GF-D8 (cell line): ENCODE data around the gene AFDN.
"Not testable (repeated sequence)": the region's sequence is repeated elsewhere in the genome, so short reads cannot be mapped to it uniquely, and the experiment has no call there.

Experiments
- DNase-seq: peaks from one replicate; lab custom pipeline; 2025; lab: John Stamatoyannopoulos, UW

AFDN gene

DNA sequence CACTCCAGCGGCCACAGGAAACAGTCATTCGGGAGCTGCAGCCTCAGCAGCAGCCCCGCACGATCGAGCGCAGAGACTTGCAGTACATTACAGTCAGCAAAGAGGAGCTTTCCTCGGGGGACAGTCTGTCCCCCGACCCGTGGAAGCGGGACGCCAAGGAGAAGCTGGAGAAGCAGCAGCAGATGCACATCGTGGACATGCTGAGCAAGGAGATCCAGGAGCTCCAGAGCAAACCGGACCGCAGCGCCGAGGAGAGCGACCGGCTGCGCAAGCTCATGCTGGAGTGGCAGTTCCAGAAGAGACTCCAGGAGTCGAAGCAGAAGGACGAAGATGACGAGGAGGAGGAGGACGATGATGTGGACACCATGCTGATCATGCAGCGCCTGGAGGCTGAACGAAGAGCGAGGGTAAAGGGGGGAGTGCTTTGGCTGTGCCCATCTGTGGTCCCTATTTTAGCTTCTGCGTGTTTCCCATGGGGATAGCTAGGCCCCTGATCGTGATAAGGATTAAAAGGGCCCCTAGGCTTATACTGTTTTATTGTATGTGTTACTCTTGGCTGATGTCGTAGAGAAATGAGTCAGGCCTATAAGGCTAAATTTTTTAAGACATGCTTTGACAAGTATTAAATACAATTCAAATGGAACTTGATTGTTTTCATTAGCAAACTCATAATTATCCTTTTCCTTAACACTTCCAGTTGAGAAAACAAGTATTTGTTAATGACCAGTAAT lies 125.2 kb downstream of the AFDN start:
- DNase-seq: no peak

DNA sequence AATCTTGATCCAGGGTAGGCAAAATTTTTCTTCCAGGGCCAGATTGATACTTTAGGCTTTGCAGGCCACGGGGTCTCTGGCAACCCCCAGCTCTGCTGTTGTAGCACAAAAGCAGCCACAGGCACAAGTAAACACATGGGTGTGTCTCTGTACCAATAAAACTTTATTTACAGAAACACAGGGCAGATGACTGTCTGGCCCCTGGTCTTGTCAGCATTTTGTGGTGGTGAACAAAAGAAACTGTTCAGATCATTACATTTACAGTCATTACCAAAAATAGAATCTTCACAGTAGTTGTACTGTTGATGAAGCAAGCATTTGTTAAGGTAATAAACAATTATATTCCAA lies 125.8 kb downstream of the AFDN start:
- no peak for DNase-seq

GRCh38 chr6:167953551-167953950 lies 126.8 kb downstream of the AFDN start:
- DNase-seq: no peak

DNA sequence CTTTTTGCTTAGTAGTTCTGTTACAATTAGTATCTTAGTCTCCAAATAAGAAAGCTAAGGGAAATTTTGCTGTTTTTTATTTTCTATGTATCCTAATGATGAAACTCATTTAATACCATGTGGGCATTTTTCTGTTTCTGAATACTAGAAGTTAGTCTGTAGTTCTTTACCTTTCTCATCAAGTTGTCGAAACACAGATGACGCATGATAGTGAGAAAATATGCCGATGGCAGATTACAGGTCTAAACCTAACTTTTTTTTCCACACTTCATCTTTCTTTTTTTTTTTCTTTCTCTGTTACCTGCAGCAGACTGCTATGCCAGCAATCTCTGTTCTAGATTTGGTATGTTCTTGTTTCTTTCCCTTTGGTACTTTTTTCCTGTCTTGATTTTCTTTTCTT lies 127.4 kb downstream of the AFDN start:
- DNase-seq: no peak

DNA sequence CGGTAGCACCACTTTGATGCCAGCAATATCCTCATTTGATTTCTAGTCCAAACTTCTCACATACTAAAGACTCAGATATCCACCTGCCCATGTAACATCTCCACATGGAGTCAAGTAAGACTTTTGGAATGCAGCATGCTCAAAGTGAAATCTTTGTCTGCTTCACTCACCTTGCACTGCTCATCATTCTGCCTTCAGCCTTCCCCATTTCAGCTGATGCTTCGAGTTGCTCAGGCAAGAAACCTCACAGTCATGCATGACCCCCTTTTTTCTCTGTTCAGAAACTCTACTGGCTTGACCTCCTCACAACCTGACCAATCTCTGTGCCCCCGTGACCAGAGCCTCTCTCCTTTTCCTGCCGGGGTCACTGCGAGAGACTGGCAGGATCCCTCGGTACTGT lies 129.8 kb downstream of the AFDN start:
- no peak for DNase-seq

GRCh38 chr6:167956983-167957492 lies 130.3 kb downstream of the AFDN start:
- no peak for DNase-seq

DNA sequence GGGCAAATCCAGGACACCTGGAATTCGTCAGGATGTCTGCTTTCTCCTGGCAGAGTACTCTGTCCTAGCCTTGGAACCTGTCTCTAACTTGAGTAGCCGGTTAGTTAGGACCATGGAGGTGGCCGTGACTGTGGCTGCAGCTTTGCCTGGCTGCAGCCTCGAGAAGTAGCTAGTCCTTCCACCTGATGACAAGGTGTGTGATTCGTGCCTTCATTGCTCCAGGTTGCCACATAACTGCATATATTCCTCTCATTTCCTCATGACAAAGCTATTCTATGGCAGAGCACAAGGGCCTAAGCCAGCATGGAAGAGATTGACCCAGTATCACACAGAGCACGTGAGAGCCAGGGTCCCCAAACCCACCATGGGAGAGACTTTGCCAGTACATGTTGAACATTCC lies 130.9 kb downstream of the AFDN start:
- no peak for DNase-seq

DNA sequence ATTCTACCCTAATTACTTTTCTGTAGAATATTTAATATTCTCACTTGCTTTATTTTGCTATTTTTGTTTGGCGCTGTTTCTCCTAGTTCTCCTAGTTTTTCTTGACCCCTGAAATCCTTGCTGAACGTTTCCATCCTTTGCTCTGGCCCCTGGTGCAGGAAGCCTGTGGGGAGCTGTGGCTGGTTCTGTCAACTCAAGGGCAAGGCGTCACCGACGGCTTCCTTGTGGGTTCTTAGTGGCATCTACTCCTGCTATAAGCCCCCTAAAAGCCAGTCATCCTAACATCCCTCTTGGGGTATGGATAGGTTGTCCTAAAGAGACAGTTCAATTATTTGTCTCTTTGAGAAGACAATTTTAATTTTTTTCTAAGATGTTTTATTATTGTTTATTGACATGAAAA lies 133.9 kb downstream of the AFDN start:
- DNase-seq: no peak

DNA sequence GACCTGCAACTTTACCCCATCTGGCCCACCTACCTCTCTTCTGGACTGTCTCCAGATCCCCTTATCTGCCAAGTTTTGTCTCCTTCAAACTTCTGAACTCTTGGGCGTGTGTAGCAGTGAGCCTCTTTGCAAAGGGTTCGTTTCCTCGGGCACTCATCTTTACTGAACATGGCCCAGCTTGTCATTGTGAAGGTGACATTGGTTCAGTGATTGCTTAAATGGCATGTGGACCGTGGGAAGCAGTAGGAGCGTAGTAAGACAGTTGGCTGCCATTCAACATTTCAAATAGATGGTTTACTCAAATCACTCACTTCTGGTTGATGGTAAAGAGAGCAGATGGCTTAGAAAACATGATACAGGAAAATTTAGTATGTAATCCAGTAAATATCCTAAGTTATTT lies 136.0 kb downstream of the AFDN start:
- DNase-seq: no peak

- no peak for DNase-seq
These were observed 136.9 kb downstream of the AFDN start for GRCh38 chr6:167963589-167964057.

GRCh38 chr6:167965592-167966539 lies 139.2 kb downstream of the AFDN start:
- DNase-seq: no peak

- no peak for DNase-seq
These were observed 139.8 kb downstream of the AFDN start for GRCh38 chr6:167966540-167966905.

DNA sequence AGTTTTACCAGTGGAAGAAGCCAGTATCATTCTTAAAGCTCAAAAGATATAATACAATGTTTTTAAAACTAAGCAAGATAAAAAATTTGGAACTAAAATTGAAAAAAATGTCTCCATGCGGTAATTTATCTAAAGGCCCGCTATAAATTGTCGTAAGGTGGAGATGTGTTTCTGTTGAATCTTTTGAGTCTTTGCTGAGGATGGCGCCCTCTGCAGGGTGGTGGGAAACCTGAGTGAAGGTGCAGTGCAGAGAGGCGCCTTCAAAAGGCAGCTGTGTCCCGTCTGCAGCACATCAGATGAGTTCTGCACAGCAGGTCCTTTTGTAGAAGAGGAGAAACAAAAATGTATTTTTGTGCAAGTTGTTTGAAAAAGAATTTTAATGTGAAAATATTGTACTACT lies 141.4 kb downstream of the AFDN start:
- DNase-seq: no peak

- DNase-seq: no peak
These were observed 143.5 kb downstream of the AFDN start for GRCh38 chr6:167970230-167970629.

GRCh38 chr6:167972193-167972592 lies 145.5 kb downstream of the AFDN start:
- DNase-seq: no peak

GRCh38 chr6:167973148-167973885 lies 146.6 kb downstream of the AFDN start:
- DNase-seq: no peak

DNA sequence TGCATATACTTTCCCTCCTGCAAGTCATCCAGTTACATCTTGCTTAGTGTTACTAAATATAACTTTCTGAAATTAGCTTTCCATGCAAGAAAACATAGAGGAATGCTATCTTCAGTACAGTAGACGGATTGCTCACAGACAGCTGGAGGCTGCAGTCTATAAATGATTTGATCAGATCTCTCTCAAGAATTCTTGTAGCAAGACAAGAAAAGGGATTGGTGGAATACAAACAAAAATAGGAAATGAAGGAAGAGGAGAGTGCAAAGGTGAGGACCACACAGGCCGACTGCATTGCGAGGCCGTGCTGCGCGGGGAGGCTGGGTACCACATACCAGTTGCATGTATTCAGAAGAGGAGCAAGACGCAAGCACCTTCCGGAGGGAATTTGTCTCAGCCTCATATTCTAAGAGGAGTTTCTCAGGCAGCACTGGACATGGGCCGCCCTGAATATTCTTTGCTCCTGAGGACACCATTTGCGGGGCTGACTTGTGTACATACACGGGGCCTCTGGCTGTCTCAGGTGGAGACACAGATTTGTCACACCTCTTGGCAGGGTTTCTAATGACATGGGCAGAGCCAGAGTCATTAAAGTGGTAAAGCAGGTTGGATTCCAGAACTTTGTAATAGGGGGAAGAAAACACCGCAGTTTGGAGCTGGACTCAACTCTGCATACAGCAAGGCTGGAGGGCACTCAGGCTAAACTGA lies 148.1 kb downstream of the AFDN start:
- no peak for DNase-seq

DNA sequence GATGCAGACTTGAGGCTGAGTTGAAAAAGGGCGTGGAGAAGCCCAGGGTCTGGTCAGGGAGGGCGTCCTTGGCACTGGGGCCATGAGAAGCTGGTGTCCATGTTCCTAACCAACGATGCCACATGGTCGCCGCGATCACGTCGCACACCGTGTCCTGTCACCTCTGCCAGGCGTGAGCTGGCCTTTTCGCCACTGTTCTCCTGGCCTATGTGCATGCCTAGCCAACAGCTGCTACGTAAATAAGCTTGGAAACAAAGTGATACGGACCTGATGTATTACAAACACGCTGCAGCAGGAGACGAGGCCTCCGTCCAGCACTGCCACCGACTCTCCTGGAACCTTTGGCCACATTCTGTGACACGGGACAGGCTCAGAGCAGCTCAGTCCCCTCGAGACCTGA lies 148.7 kb downstream of the AFDN start:
- DNase-seq: no peak

DNA sequence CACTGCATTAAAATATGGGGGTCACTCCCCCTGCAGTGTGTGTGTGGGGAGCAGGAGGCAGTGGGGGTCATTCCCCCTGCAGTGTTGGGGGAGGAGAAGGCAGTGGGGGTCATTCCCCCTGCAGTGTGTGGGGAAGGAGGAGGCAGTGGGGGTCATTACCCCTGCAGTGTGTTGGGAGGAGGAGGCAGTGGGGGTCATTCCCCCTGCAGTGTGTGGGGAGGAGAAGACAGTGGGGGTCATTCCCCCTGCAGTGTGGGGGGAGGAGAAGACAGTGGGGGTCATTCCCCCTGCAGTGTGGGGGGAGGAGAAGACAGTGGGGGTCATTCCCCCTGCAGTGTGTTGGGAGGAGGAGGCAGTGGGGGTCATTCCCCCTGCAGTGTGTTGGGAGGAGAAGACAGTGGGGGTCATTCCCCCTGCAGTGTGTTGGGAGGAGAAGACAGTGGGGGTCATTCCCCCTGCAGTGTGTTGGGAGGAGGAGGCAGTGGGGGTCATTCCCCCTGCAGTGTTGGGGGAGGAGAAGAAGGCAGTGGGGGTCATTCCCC lies 149.5 kb downstream of the AFDN start:
- DNase-seq: not testable (repeated sequence)

GRCh38 chr6:167976708-167977107 lies 150.0 kb downstream of the AFDN start:
- DNase-seq: no peak

DNA sequence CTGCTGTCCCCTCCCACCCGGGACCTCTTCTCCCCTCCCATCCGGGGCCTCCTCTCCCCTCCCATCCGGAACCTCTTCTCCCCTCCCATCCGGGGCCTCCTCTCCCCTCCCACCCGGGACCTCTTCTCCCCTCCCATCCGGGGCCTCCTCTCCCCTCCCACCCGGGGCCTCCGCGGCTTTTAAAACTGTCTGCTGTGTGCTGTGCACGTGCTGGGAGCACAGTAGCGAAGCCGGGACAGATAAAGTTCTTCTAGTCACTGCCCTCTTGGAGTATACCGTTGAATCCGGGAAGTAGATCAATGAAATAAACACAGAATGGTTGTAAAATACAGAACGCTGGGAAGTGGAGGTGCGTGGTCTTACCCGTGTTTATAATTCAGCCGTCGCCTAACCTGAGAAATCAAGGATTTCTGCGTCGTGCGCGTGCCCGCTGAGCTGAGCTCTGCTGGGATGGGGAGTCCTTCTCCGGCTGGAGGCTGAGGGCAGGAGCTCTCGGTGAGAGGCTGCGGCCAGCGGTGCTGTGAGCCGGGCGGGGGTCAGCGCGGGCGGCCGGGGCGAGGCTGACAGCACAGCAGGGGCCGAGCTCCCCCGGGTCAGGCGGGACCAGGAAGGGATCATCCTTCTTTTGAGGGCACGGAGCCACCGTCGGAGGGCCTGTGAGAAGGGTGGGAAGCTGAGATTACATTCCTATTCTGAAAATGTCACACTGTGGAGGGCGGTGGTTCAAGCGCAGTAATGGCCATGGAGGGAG lies 151.2 kb downstream of the AFDN start:
- DNase-seq: no peak
